ENCODE measurements around the gene WNT3.
"Not testable (repeated sequence)": the region's sequence is repeated elsewhere in the genome, so short reads cannot be mapped to it uniquely, and the experiment has no call there.

WNT3 gene

GRCh38 chr17:46818316-46818928, at the start of gene WNT3:
TSS of gene WNT3 (minus strand) at chr17:46818692. CDS start at chr17:46818597, 95 bp downstream.
- DNase-seq = peak; percentile 70

DNA sequence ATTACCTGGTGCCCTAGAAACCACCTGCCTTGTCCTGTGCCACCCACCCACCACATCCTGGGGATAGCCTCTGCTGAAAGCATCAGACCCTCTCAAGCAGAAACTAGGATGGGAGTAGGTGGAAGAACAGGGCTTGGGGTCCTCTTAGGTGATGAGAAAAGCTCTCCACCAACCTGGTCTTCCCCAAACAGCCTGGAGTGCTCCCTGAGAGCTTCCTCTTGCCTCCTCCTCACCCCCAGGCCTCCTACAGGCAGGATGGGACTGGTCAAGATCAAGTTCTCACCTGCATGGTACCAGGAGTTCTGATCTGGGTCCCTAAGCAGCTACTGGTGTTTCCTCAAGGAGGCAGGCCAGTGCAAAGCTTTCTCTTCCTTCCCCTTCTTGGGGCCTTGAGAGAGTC, 48.3 kb upstream of the WNT3 start:
- no peak for DNase-seq

DNA sequence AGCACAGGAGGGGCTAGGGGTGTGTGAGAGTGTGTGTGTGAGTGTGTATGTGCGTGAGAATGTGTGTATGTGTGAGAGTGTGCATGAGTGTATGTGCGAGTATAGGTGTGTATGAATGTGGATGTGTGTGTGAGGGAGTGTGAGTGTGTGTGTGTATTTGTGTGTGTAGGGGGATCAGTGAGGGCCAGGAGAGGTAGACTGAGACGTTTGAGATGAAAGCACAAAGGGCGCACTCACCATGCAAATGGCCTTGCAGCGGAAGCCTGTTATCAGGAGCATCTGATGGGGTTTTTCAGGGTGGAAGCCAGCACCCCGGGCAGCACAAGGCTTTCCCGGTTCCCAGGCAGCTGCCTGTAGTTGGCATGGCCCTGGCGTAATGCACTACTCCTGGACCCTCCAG, 47.8 kb upstream of the WNT3 start:
- DNase-seq = no peak

DNA sequence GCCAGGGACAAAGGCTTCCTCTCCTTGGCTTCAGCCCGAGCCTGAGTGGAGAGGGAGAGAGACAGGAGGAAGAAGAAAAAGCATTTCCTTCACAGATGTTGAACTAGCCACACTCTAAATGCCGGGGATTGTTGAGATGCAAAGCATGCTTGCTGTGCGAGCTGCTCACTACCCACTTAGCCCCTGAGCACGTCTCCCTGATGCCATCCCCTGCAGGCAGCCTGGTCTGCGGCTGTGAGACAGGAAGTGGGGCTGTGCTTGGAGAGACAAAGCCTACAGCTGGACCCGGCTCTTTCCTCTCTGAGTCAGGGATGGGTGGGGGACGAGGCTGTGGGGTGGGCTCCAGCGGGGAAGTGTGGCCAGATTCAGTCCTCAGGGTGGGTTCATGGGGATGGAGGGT, 46.6 kb upstream of the WNT3 start:
- DNase-seq = no peak

DNA sequence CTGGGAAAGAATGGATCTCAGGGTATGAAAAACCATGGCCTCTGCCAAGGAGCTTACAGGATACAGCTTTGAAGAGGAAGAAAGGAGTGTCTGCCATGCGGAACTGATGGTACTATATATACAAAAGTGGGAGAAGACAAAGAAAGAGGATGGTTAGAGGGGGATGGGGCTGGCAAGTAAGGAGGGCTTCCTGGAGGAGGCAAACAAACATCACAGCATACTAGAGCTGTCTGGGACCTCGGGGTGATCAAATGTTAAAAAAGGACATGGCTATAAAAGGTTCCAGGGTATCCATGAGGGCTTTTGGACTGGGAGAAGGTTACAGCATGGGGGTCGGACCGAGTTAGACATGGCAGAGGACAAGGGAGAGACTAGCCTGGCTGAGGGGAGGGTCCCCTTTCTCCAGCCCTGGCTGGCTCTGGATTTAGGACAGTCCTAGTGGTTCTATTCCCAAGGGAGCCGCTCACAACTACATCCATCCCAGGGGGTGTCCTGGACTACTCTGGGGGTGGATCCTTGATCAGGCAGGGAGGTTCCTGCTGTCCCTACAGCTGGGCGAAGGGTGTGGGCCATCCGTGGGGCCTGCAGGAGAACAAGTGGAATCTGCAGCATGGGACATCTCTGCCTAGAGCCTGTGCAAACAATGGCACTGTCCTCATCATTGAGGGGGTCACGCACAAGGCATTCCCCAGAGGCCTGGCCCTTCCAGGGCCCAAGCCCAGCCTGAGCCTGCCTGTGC, 45.1 kb upstream of the WNT3 start:
- DNase-seq = no peak

DNA sequence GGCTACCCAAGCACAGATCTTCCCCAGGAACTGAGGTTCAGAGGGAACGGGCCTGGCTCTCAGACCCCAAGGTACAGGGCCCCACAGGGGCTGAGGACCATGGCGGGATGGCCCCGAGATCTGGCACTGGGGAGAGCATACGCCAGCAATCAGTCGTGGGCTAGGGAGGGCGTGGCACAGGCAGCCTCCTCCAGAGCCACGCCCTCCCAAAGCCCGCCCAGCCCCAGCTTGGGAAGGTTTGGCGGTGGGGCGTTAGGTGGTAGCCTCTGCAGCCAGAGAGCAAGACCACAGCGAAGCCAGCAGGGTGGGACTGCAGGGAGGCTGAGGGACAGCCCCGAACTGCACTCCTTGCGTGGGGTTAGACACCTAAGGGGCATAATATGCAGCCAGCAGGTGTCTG, 44.5 kb upstream of the WNT3 start:
- DNase-seq = no peak

DNA sequence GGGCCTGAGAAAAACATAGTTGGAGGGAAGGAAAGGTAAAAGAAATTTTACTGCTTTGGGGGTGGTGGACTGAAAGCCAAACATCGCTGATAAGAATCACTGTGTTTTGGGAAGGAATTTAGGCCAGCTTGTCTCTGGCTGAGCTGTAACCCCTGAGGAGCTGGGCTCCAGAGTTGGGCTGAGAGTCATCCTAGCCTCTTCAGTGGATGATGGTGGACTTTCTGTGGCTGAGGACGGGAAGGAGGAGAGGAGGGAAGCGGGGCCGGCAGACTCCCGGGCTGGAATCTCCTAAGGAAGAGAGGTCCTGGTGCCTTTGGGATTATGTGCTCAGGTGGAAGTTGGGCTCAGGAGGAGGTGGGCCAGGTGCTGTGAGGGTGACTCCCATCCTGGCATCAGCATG, 41.5 kb upstream of the WNT3 start:
- no peak for DNase-seq

DNA sequence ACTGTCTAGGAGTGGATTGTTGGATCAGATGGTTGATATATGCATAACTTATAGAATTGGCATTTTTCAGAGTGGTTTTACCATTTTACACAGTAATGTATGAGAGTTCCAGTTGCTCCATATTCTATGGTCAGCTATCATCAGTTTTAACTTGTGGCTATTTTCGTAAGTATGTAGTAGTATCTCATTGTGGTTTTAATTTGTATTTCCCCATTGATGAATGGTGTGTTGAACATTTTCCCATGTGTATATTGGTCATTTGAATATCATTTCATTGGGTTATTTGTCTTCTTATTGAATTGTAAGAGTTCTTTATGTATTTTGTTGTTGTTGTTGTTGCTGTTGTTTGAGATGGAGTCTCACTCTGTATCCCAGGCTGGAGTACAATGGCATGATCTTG, 39.1 kb upstream of the WNT3 start:
- no peak for DNase-seq

DNA sequence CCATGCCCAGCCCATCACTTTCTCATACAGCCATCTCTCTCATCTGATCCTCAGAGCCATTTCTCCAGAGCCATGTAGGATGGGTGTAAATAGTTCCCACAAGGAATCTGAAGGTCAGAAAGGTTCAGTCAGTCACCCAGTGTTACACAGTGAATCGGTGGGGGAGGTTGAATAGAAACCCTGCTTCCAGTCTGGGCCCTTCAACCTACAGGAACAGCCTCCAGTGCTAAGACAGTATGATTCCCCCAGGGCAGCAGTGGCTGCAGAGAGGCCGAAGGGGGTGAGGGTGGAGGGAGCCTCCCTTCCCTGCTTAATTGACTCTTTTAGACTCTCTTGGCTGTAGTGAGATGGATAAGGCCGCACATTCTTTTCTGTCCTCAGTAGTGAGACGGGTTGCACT, 36.5 kb upstream of the WNT3 start:
- DNase-seq = no peak

GRCh38 chr17:46854515-46854914, 36.0 kb upstream of the WNT3 start:
- no peak for DNase-seq

GRCh38 chr17:46853896-46854444, 35.5 kb upstream of the WNT3 start:
- DNase-seq = no peak

DNA sequence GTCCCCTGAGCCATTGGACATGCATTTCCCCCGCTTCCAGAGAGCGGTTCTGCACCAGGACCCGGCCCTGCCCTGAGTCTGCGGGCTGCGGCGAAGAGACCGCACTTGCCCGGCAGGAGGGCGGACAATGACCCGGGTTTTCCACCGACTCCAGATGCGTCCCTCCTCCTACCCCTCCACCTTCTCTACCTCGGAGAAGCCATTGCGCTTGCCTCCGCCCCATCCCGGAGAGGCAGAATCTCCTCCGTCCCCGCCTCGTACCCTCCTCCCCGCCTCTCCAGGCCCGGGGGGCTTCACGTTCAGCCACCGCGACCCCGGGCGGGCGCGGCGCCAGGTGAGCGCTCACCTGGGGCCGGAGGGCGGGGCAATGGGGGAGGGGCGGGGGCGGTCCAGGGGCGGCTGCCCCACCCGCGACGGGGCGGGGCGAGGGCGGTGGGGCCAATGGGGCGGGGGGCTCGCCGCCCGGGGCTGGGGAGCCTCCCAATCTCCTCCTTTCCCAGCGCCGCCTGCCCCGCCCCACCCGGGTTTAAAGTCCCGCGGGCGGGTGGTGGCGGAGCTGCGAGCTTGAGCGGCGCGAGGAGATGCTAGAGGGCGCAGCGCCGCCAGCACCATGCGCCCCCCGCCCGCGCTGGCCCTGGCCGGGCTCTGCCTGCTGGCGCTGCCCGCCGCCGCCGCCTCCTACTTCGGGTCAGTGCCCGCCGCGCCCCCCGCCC, 32.7 kb upstream of the WNT3 start, which contains the start of gene WNT9B:
Gene WNT9B (plus strand): TSS at position 555 of the 713 bp plus-strand sequence. CDS start 56 bp downstream, at position 611.
- DNase-seq = peak; percentile 56

DNA sequence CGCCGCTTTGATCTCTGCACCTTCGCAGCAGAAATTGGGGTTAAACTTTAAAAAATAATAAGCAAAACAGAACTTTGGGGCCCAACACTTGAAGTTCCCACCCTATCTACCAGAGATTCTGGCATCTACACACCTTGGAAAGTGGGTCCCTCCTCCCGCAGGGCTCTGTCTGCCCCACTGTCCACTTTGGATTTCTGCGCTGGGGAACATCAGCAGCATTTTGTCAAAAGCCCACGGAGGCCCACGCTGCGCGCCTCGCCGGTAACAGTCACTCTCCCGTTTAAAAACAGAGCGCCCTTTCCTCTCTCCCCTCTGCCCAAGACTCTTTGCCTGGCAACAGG, 32.2 kb upstream of the WNT3 start:
- no peak for DNase-seq

DNA sequence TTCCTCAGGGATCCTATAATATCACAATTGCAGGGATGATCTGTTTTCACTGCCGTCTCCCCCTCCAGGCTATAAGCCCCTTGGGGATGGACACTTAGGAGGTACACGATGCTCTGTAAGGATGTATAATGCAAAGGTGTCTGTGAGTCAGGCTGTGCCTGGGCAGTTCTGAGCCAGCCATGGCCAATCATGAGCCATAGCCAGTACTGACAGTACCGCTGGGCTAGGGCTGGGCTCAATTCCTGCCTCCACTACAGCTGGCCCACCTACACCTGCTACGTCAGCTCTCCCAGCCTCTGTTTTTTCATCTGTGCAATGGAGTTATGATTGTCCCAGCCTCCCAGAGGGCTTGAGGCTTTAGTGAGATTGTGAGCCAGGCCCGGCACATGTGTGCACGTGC, 30.0 kb upstream of the WNT3 start:
- DNase-seq = no peak

- DNase-seq = no peak
These were observed 29.0 kb upstream of the WNT3 start for GRCh38 chr17:46847204-46848191.

GRCh38 chr17:46842835-46843234, 24.3 kb upstream of the WNT3 start:
- DNase-seq = no peak

GRCh38 chr17:46841561-46842379, 23.3 kb upstream of the WNT3 start:
- peak; percentile 79 for DNase-seq

DNA sequence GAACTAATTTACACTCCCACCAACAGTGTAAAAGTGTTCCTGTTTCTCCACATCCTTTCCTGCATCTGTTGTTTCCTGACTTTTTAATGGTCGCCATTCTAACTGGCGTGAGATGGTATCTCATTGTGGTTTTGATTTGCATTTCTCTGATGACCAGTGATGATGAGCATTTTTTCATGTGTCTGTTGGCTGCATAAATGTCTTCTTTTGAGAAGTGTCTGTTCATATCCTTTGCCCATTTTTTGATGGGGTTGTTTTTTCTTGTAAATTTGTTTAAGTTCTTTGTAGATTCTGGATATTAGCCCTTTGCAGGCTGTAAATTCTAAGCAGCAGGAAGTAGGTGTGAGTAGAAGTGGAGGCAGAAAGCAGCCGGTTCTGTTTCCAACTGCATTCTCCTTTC, 22.1 kb upstream of the WNT3 start:
- not testable (repeated sequence) for DNase-seq

DNA sequence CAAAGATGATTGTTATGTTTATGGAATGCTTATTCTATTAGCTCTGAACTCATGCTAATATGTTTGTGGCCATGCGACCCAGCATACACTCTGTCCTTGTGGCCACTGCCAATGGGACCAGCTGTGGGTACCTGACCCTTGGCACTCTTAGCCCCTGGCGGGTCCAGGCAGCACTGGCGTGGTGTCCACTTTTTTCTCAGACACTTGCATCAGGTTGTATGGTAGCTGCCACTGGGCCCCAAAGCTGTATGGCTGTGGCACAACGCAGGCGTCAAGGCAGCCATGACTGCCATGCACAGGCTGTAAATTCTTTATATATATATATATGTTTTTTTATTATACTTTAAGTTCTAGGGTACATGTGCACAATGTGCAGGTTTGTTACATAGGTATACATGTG, 20.7 kb upstream of the WNT3 start:
- no peak for DNase-seq

DNA sequence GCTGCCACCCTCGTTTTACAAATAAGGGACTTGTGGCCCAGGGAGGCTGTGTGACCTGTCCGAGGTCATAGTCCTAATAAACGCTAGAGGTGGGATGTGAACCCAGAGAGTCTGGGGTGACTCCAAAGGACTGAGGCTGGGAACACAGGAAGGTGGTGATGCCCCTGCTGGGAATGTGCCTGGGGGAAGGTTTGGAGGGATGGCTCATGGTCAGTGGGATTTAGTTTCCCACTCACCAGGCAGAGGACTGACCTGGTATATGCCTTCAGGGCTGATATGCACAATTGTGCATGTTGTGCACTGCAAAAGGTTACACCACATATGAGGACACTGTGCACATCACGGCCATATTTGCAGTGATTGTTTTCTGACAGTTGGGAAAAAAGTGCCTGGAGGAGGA, 19.0 kb upstream of the WNT3 start:
- no peak for DNase-seq

DNA sequence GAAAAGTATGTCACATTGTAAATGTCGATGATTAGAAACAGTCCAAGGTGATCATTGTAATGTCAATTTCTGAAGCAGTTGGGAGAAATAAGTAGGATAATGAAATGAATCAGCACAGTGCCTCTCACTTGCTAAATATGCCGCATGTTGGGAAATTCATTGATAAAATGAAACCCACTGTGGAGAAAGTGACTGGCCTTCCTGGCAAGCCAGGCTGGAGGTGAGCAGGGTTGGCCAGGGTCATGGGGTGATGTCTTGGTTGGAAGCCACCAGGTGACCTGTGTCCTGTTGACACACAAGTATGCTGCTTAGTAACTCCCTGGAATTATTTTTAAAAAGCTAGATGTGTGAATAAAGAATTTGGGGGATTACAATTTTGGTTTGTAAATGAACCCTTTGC, 18.0 kb upstream of the WNT3 start:
- DNase-seq = no peak

- DNase-seq = no peak
These were observed 16.4 kb upstream of the WNT3 start for GRCh38 chr17:46834846-46835245.

All from retina (tissue), 1 donor.